Measurements from ENCODE around the gene SOX5. TPM values are rescaled to one million over a fixed set of nuclear protein-coding genes. Genes with fewer than 3 reads are reported as not detected.
A peak's percentile ranks its signal among the peaks of the same experiment; 100 is the strongest.
"Not testable (repeated sequence)": the region's sequence is repeated elsewhere in the genome, so short reads cannot be mapped to it uniquely, and the experiment has no call there.

Gene SOX5
- total RNA-seq, 1 donor from 2014 or later: 0.48 TPM

DNA sequence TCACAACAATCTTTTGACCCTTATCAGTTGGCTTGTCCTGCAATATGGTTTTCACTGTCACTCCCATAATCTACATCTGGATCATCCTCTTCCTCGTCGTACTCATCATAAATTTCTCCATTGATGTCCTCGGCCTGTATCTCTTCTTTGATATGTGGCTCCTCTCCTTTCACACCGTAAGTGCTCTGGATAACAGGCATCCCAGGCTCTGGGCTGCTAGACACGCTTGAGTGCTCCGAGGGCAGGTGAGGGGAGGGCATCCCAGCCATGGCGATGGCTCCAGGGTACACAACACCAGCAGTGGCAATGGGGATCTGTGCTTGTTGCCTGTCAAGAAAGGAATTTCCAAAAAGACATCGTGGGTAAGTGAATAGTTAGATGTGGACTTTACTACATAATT lies 415.3 kb downstream of the SOX5 start:
- ATAC-seq: no peak

DNA sequence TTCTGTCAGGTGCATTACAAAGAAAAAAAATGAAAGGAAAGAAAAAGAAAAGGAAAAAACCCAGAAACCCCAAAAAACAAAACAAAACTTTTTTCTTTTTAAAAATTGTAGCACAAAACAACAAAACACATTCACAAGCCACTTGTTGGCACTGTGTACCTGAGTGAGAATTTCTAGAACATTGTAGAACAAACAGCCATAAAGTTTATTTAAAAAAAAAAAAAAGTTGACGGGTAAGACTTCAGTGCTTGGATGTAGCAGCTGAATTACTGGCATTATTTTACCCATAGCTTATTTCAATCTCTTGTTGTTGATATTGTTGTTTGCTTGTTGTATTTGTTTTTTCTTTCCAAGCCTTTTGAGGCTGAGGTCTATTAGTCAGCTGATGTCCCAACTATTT lies 415.8 kb downstream of the SOX5 start:
- no peak for ATAC-seq

DNA sequence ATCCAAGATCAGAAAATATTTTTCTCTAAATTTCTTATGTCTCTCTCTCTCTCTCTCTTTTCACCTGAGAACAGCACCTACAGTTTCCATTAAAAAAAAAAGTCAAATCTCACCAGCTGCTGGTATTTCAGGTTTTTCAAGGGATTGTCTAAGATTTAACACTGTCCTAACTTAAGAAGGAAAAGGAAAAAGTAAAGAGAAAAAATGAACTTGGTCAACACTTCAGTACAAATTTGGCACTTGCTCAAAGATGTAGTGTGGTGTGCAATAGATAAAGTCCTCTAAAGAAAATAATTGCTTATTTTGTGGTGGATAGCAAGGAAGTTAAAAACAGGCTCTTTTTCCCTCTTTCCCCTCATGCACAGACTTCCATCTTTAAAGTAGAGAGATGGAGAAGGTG lies 416.2 kb downstream of the SOX5 start:
- no peak for ATAC-seq

DNA sequence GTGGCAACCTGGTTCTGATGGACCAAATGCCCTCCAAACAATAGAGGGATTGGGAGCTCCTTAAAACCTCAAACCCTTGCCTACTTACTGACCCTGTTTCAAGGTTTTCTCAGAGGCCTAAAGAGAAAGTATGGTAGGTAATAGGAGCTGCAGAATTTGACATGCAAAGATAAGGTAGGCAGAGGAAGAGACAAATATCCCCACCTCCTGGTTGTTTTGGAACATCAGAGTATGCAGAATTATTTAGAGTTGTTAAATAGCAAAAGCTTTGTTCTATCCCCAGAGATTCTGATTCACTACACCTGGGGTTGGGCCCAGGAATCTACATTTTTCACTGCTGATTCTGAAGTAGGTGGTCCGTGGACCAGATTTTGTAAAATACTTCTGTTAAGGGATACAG lies 421.2 kb downstream of the SOX5 start:
- ATAC-seq: no peak

DNA sequence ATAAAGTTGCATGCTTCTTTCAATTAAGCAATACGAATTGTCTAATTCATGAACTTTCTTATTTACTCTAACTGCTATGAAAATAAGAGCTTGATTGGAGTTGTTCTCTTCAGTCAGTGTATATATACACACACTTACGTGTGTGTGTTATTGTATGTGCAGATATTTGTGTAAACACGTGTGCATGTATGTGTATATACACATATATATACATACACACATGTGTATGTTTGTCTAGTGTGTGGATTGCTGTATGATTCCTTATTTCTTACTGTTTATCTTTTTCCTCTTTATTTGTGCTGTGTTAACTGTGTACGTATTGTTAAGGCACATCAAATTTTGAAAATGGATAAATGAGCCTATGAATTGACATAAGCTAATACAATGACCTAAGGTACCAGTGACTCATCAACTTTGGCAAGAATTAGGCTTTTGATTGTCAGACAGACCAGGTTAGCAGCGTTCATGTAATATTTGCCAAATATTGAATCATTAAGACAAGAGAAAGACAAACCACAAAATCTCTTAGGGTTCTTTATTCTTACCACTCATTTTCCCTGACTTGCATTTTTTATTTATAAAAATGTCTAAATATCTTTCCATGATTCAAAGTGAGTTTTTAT lies 423.9 kb downstream of the SOX5 start:
- peak; percentile 77 for ATAC-seq

DNA sequence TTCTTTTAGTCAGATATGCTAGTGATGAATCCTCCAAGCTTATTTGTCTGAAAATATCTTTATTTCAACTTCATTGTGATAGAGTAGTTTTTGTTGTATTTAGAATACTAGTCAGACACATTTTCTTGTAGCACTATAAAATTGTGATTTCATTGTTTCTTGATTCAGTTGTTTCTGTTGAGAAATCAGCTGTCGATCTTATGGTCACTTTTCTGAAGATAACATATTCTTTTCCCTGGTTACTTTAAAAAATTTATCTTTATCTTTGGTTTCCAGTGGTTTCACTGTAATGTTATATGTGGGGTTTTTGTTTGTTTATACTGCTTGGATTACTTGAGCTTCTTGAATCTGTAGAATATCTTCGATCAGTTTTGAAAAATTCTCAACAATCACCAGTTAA lies 426.1 kb downstream of the SOX5 start:
- no peak for ATAC-seq

DNA sequence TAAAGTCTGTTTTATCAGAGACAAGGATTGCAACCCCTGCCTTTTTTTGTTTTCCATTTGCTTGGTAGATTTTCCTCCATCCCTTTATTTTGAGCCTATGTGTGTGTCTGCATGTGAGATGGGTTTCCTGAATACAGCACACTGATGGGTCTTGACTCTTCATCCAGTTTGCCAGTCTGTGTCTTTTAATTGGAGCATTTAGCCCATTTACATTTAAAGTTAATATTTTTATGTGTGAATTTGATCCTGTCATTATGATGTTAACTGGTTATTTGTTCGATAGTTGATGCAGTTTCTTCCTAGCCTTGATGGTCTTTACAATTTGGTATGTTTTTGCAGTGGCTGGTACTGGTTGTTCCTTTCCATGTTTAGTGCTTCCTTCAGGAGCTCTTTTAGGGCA lies 430.0 kb downstream of the SOX5 start:
- not testable (repeated sequence) for ATAC-seq

DNA sequence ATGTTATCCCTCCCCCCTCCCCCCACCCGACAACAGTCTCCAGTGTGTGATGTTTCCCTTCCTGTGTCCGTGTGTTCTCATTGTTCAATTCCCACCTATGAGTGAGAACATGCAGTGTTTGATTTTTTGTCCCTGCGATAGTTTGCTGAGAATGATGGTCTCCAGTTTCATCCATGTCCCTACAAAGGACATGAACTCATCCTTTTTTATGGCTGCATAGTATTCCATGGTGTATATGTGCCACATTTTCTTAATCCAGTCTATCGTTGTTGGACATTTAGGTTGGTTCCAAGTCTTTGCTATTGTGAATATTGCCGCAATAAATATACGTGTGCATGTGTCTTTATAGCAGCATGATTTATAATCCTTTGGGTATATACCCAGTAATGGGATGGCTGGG lies 433.7 kb downstream of the SOX5 start:
- not testable (repeated sequence) for ATAC-seq

DNA sequence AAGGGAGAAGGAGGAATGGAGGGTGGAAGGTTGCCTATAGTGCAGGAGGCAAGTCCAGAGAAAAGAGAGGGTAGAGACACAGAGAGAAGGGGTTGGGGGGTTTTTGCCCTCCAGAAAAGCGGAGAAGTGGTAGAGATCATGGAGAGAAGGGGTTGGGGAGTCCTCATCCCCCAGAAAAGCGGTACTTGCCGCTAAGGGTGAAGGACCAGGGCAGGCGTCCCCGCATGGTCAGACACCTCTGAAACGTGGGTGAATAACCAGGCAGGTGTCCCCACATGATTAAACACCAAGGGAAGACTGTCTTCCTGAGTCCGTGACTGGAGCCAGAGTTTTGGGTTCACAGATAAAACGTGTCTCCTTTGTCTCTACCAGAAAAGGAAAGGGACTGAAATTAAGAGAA lies 439.0 kb downstream of the SOX5 start:
- no peak for ATAC-seq

DNA sequence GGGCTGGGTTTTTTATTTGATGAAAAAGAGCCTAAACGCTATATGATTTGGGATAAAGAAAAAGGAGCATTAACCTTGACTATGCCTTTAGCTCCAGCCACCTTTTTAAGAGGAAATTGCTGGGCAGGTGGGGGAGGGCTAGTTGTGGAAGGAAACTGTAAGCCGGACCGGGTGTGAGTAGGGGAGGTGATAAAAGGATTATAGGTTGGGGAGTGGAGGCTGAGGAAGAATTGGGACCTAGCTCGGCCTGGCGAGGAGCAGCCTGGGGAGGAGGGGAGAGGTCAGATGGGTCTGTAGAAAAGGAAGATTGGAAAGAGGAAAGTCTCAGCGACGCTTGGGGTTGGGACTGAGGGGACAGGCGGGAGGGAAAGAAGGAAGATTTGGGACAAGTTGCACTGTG lies 439.6 kb downstream of the SOX5 start:
- ATAC-seq: not testable (repeated sequence)

DNA sequence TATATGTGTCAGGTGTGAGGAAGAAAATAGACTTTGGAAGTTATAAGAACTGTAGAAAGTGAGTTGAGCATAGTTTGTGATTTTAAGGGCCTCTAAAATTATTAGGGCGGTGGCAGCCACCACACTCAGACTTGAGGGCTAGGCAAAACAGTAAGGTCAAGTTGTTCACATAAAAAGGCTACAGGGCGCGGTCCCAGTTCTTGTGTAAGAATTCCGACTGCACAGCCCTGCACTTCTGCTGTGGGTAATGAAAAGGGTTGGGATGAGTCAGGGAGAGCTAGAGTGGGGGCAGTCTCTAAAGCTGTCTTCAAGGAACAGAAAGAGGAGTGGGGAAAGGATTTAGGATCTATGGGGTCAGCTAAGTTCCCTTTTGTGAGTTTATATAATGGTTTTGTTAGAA lies 441.7 kb downstream of the SOX5 start:
- not testable (repeated sequence) for ATAC-seq

DNA sequence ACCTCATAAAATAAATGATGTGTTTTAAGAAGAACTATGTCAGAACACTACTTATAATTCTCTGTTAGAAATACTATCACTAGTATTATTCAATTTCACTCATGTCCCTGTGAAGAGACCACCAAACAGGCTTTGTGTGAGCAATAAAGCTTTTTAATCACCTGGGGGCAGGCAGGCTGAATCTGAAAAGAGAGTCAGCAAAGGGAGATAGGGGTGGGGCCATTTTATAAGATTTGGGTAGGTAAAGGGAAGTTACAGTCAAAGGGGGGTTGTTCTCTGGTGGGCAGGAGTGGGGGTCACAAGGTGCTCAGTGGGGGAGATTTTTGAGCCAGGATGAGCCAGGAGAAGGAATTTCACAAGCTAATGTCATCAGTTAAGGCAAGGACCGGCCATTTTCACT lies 443.7 kb downstream of the SOX5 start:
- ATAC-seq: not testable (repeated sequence)

DNA sequence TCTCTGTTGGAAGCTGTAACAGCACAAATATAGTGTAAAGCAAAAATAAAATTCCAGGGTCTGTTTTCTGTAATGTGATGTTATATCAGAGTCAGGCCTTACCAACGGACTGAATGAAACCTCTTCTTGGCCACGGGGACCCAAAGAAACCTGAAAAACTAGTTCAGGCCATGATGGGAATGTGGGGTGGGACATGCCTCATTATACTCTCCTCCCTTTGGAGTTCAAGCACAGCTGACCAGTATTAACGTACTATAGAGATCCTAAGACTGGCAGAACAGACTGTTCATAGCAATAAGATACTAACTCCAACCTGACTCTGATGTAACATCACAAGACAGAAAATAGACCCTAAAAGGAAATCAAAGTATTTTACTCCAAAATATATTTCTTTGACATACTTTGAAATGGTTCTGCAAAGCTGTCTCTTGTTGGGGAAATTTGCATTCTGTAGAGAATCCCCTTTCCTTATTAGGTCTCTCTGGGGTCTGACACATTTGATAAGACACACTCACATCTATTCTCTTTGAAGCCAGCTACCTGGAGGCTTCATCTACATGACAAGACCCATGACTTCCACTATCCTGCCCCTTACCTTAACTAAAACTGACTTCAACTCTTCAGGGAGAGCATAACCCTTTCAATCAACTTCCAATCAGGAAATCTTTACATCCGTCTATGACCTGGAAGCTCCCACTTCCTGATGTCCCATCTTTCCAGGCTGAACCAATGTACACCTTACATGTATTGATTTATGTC lies 444.6 kb downstream of the SOX5 start:
- ATAC-seq: no peak

DNA sequence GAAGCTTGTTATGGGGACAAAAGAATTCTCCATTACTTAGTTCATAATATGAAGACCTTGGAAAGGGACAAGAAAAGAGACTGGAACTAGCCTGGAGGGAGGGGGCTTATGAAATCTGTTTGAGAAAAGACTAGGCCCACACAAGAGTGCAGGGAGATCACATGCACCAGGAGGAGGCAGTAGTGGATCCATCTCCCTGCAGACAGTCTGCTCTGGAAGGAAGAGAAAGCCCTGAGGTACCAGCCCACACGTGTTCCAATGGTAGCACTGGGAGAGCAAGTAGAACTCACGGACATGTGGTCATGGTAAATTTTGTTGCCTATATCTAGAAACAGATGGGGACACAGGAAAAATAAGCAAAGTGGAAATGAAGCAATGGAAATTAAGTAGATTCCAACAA lies 445.4 kb downstream of the SOX5 start:
- ATAC-seq: no peak

DNA sequence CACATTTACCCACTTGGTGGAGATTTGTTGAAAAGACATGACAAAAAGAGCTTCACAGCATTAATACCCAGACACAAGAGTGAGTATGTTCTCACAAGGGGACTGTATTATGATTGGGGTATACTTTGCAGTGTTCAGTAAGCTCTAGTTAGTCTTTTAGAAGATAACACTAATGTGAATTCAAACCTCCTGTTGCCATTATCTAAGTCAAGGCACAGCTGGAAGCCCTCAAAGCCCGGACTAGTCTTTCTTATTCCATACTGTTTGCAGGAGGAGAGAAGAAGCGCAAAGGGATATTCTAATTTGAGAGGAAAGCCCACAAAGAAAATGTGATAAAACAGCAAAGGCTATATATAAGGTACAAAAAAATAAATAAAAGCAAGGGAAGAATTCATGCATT lies 445.9 kb downstream of the SOX5 start:
- ATAC-seq: no peak

DNA sequence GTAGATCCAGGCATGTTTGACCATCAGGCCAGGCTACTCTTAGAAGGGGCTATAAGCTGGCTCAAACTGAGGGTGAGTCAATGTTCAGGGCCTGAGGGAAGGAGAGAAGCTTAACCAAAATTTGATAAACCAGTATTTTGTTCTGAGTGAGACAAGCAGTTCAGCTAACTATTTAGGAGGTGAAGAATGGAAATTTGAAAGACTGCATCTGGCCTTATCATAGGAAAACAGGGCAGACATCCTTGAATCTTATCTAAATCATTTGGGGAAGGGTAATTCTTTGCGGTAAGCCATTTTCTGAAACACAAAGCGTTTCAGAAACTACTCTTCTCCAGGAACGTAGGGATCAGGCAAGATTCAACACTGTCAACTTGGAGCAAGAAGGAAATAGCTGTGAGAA lies 447.2 kb downstream of the SOX5 start:
- ATAC-seq: no peak

DNA sequence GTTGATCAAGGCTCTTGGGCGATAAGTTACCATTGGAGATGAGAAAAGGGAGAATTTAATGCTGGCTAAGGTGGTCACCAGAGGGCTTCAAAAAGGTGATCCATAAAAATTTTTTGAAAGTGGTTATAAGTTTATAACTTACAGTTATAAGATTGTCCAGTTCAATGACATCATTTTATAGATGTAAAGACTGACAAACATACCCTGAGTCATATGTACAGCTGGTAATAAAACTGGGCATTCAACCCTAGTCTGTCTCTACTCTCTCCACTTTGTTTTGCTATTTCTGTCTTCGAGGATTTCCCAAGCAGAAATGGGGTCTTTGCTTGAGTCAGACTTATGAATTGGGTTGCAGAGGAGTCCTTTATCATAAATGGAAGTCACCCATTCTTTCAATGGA lies 454.0 kb downstream of the SOX5 start:
- ATAC-seq: no peak

DNA sequence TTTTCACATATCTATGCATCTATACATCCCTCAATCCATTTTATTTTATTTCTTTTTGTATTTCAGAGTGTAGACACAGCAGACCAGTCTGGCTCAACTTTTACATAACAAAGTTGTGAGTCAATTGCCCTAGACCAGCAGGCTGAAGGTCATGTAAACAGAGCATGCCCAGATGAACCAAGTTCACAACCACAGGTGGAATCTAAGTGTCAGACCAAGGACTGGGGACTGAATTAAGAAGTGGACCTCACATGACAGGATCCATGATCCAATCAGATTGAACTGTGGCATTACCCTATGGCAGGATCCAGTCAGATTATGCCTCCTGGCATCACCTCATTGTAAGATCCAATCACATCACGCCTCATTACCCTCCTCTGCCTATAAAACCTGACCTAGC lies 455.8 kb downstream of the SOX5 start:
- no peak for ATAC-seq

DNA sequence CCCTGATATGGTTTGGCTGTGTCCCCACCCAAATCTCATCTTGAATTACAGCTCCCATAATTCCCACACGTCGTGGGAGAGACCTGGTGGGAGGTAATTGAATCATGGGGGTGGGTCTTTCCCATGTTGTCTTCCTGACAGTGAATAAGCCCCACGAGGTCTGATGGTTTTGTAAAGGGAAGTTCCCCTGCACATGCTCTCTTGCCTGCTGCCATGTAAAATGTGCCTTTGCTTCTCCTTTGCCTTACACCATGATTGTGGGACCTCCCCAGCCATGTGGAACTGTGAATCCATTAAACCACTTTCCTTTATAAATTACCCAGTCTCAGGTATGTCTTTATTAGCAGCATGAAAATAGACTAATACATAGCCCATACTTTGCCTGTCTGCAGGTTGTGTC lies 458.4 kb downstream of the SOX5 start:
- ATAC-seq: not testable (repeated sequence)

DNA sequence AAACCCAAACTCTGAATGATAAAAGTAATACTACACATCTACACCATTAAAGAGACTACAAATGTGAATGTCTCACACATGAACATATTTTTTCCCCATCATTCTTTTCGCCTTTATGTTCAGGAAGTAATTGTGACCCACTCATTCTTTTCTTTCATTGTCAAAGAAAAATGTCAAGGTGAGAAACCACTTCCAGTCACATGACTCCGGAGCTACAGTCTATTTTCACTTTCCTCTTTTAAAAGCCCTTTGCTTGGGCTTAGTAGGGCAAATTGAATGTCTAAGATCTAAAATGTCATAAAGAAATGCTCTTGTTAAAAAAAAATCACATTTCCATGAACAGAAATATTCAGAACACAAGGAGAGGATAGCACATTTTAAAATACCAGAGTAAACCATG lies 461.3 kb downstream of the SOX5 start:
- no peak for ATAC-seq

DNA sequence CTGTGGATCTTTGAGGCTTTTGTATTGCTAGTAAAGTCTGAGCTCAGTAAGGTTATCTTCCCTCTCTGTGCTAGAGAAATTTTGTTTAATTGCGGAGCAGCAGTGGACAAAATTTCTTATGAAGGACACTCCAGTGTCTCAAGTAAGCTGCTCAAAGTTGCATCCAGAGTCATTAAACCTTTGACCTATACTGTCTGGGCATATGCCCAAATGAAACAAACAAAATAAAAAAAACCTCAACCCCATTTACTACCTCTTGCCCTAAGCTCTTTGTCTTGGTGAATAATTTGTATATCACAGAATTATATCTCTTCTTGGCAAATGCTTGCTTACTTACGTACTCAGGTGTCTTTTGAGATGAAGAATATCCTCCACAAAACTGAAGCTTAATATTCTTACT lies 465.2 kb downstream of the SOX5 start:
- no peak for ATAC-seq

DNA sequence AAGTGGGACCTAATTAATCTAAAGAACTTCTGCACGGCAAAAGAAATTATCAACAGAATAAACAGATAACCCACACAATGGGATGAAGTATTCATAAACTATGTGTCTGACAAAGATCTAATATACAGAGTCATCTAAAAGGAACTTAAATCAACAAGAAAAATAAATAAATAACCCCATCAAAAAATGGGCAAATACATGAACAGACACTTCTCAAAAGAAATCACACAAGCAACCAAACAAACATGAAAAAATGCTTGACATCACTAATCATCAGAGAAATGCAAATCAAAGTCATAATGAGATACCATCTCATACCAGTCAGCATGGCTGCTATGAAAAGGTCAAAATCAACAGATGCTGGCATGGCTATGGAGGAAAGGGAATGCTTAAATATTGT lies 466.9 kb downstream of the SOX5 start:
- ATAC-seq: no peak
